GM18507 (cell line): ENCODE data around the gene PPARG.

Experiments
- DNase-seq: peaks from one replicate; pipeline ENCODE4 v3.0.0; 2011; ENCODE audit warnings: low read depth; ENCODE audit not compliant: insufficient read length; ENCODE audit errors: extremely low spot score
- FAIRE-seq: peaks from 2 replicates; lab custom pipeline; 2011; peaks lifted over from hg19 to GRCh38; lab: Jason Lieb, UNC

PPARG gene

GRCh38 chr3:12427551-12427950, 138.7 kb downstream of the PPARG start:
- no peak for DNase-seq
- no peak for FAIRE-seq

GRCh38 chr3:12428126-12428525, 139.3 kb downstream of the PPARG start:
- no peak for DNase-seq
- no peak for FAIRE-seq

GRCh38 chr3:12430086-12430485, 141.2 kb downstream of the PPARG start:
- DNase-seq (no peak), FAIRE-seq (no peak)

GRCh38 chr3:12433823-12434222, 145.0 kb downstream of the PPARG start:
- FAIRE-seq = no peak

GRCh38 chr3:12436514-12437220, 147.8 kb downstream of the PPARG start:
- FAIRE-seq (no peak), DNase-seq (no peak)

More at GRCh38 chr3:12433823-12434222, 145.0 kb downstream of the PPARG start:
- DNase-seq = no peak

- FAIRE-seq (no peak), DNase-seq (no peak)
Observed at GRCh38 chr3:12437221-12437605, 148.3 kb downstream of the PPARG start.

- FAIRE-seq = no peak
Observed at GRCh38 chr3:12437861-12438260, 149.0 kb downstream of the PPARG start.

GRCh38 chr3:12438318-12438717, 149.4 kb downstream of the PPARG start:
- FAIRE-seq (no peak), DNase-seq (no peak)

More at GRCh38 chr3:12437861-12438260, 149.0 kb downstream of the PPARG start:
- DNase-seq = no peak

GRCh38 chr3:12439161-12439940, 150.5 kb downstream of the PPARG start:
- DNase-seq (no peak), FAIRE-seq (no peak)

- FAIRE-seq (no peak), DNase-seq (no peak)
Observed at GRCh38 chr3:12440927-12441714, 152.3 kb downstream of the PPARG start.

GRCh38 chr3:12442654-12443501, 154.0 kb downstream of the PPARG start:
- DNase-seq (no peak), FAIRE-seq (no peak)

GRCh38 chr3:12443781-12444522, 155.1 kb downstream of the PPARG start:
- no peak for FAIRE-seq

GRCh38 chr3:12444582-12445471, 156.0 kb downstream of the PPARG start:
- DNase-seq (no peak), FAIRE-seq (no peak)

More at GRCh38 chr3:12443781-12444522, 155.1 kb downstream of the PPARG start:
- no peak for DNase-seq

- DNase-seq (no peak), FAIRE-seq (no peak)
Observed at GRCh38 chr3:12445523-12446240, 156.8 kb downstream of the PPARG start.

GRCh38 chr3:12446298-12446697, 157.4 kb downstream of the PPARG start:
- FAIRE-seq (no peak), DNase-seq (no peak)

GRCh38 chr3:12447075-12447474, 158.2 kb downstream of the PPARG start:
- FAIRE-seq (no peak), DNase-seq (no peak)
